HepG2 (cell line): ENCODE measurements around the gene FABP1. TPM values are rescaled to one million over a fixed set of nuclear protein-coding genes. Genes with fewer than 3 reads are reported as not detected.

Experiments
- E2F1 ChIP-seq: sonication (generic); formaldehyde crosslinking; IDR thresholded peaks from 2 replicates; pipeline ENCODE4 v1.5.0; 2020; ENCODE audit warnings: missing genetic modification reagents
- IRF9 ChIP-seq: sonication (generic); formaldehyde crosslinking; IDR thresholded peaks from 2 replicates; pipeline ENCODE4 v1.8.0; 2022; ENCODE audit warnings: missing genetic modification reagents, mild to moderate bottlenecking, borderline replicate concordance
- KLF6 ChIP-seq: IDR thresholded peaks from 2 replicates; pipeline ENCODE4 v1.8.0; 2016; ENCODE audit warnings: missing biosample characterization, missing genetic modification reagents
- LCORL ChIP-seq, 2 experiments: fragments of 450-650 bp in 1 of 2; sonication (generic) in 1 of 2; formaldehyde crosslinking in 1 of 2; IDR thresholded peaks; 2 replicates each; pipeline versions ENCODE4 v1.5.0 to v1.6.1; 2017 to 2020; ENCODE audit warnings: antibody characterized with exemption in 1 of 2, missing genetic modification reagents in 1 of 2
- MAFG ChIP-seq: sonication (generic); formaldehyde crosslinking; IDR thresholded peaks from 2 replicates; pipeline ENCODE4 v1.5.1; 2020; ENCODE audit warnings: mild to moderate bottlenecking, missing genetic modification reagents
- MED13 ChIP-seq: sonication (generic); formaldehyde crosslinking; IDR thresholded peaks from 2 replicates; pipeline ENCODE4 v1.5.0; 2020; ENCODE audit warnings: missing genetic modification reagents
- MNT ChIP-seq: fragments of 450-650 bp; IDR thresholded peaks from 2 replicates; pipeline ENCODE4 v1.6.1; 2016
- MTERF4 ChIP-seq: sonication (generic); formaldehyde crosslinking; IDR thresholded peaks from 2 replicates; pipeline ENCODE4 v1.8.0; 2023; ENCODE audit warnings: mild to moderate bottlenecking, missing genetic modification reagents
- PPARG ChIP-seq: conservative IDR thresholded peaks from 2 replicates; pipeline ENCODE4 v1.6.1; 2016; ENCODE audit warnings: missing biosample characterization, missing genetic modification reagents
- RFX5 ChIP-seq: IDR thresholded peaks from 2 replicates; pipeline ENCODE4 v1.6.1; 2011; ENCODE audit warnings: low read depth, low read length, improper control_type of control experiment
- SYNCRIP ChIP-seq: fragments of 200-400 bp; formaldehyde crosslinking; IDR thresholded peaks from 2 replicates; pipeline ENCODE4 v1.6.1; 2018; ENCODE audit warnings: mild to moderate bottlenecking, low read depth, low read length; ENCODE audit not compliant: insufficient read depth
- ZBED4 ChIP-seq: sonication (generic); formaldehyde crosslinking; IDR thresholded peaks from 2 replicates; pipeline ENCODE4 v1.4.0; 2020; ENCODE audit warnings: missing genetic modification reagents, borderline replicate concordance
- ZNF275 ChIP-seq: sonication (generic); formaldehyde crosslinking; IDR thresholded peaks from 2 replicates; pipeline ENCODE4 v1.8.0; 2022; ENCODE audit warnings: missing genetic modification reagents, mild to moderate bottlenecking, inconsistent platforms, borderline replicate concordance
- ZNF484 ChIP-seq: sonication (generic); formaldehyde crosslinking; IDR thresholded peaks from 2 replicates; pipeline ENCODE4 v1.5.1; 2020; ENCODE audit warnings: mild to moderate bottlenecking, low read depth, missing genetic modification reagents, borderline replicate concordance
- ZNF614 ChIP-seq: IDR thresholded peaks from 2 replicates; pipeline ENCODE4 v1.6.1; 2018; ENCODE audit warnings: missing biosample characterization, missing genetic modification reagents, inconsistent platforms, borderline replicate concordance
- ZNF782 ChIP-seq: sonication (generic); formaldehyde crosslinking; IDR thresholded peaks from 2 replicates; pipeline ENCODE4 v1.4.0; 2020; ENCODE audit warnings: missing genetic modification reagents, mild to moderate bottlenecking, borderline replicate concordance
- polyA plus RNA-seq, 8 experiments: library from polyadenylated mRNA; depleted of rRNA in 3 of 8; stranded (reverse) in 7 of 8; unstranded in 1 of 8; fragments of >200 nt; fragmentation: Illumina TruSeq in 4 of 8; extraction: Trizol in 4 of 8; gene quantifications; 2 replicates each; pipeline versions ENCODE4 v1.2.1 to v1.2.3, GENCODE V29; 2011 to 2016; ENCODE audit warnings: low read depth in 4 of 8, missing spikeins in 1 of 8, mixed read lengths in 1 of 8; ENCODE audit not compliant: insufficient read depth in 1 of 8
- total RNA-seq, 5 experiments: library from RNA; depleted of rRNA; stranded (reverse); fragments of >200 nt; fragmentation: Illumina TruSeq; extraction: Trizol; gene quantifications; 2 replicates each; pipeline ENCODE4 v1.2.3, GENCODE V29; 2016; ENCODE audit warnings: low read depth in 1 of 5

The FABP1 gene
- total and polyA plus RNA-seq, 2 of the 13 experiments (the other 11 are each of a cell fraction or from before 2014, with no cell fraction given): 644 to 1,608 TPM

GRCh38 chr2:88139203-88139702, 11.4 kb upstream of the FABP1 start (continued):
- TF ChIP-seq ZNF275 (CRISPR knock-in tag): no peak
- peak; percentile 39; the same call in 1 of the 2 replicates for TF ChIP-seq KLF6 (CRISPR knock-in tag)
- no peak for TF ChIP-seq MTERF4 (CRISPR knock-in tag)
- no peak for TF ChIP-seq ZNF782
- no peak for TF ChIP-seq ZNF484
- no peak for TF ChIP-seq MNT
- peak; percentile 96 for TF ChIP-seq MED13 (CRISPR knock-in tag)
- TF ChIP-seq IRF9: no peak
- TF ChIP-seq E2F1 (CRISPR knock-in tag): no peak
- TF ChIP-seq SYNCRIP: no peak
- TF ChIP-seq RFX5: no peak
- peak; percentile 75 for TF ChIP-seq LCORL (IDR thresholded peaks at IDR 0.05)
- TF ChIP-seq LCORL (CRISPR knock-in tag; IDR thresholded peaks at IDR 0.05): peak; percentile 89; the same call in 1 of the 2 replicates
- TF ChIP-seq PPARG (CRISPR knock-in tag): peak; percentile 99
- TF ChIP-seq ZNF614 (CRISPR knock-in tag): peak; percentile 93
- TF ChIP-seq MAFG (CRISPR knock-in tag): no peak
- peak; percentile 74; the same call in 1 of the 2 replicates for TF ChIP-seq ZBED4 (CRISPR knock-in tag)
